Keratinocyte (primary cell): ENCODE measurements around the gene SDR42E2.
A peak's percentile ranks its signal among the peaks of the same experiment; 100 is the strongest.

Experiments
- EZH2 ChIP-seq: IDR thresholded peaks from one replicate; pipeline ENCODE4 v1.6.1; 2012; ENCODE audit warnings: inconsistent platforms, mild to moderate bottlenecking, low read length, moderate library complexity
- TF ChIP-seq, protein P1 (sequence below), 3 experiments: IDR thresholded peaks in 1 of 3; conservative IDR thresholded peaks in 1 of 3; optimal IDR thresholded peaks in 1 of 3; 2 replicates in 2 of 3; 3 replicates in 1 of 3; pipeline versions ENCODE3 to v1.5.1; 2011; ENCODE audit warnings: low read length in 3 of 3, mild to moderate bottlenecking in 3 of 3, moderate library complexity in 2 of 3, control low read depth in 1 of 3, inconsistent platforms in 1 of 3; ENCODE audit not compliant: insufficient read depth in 2 of 3; ENCODE audit errors: extremely low read depth in 1 of 3

GRCh38 chr16:22186517-22186916 is 24.2 kb downstream of the SDR42E2 start:
- TF ChIP-seq, protein P1, sequence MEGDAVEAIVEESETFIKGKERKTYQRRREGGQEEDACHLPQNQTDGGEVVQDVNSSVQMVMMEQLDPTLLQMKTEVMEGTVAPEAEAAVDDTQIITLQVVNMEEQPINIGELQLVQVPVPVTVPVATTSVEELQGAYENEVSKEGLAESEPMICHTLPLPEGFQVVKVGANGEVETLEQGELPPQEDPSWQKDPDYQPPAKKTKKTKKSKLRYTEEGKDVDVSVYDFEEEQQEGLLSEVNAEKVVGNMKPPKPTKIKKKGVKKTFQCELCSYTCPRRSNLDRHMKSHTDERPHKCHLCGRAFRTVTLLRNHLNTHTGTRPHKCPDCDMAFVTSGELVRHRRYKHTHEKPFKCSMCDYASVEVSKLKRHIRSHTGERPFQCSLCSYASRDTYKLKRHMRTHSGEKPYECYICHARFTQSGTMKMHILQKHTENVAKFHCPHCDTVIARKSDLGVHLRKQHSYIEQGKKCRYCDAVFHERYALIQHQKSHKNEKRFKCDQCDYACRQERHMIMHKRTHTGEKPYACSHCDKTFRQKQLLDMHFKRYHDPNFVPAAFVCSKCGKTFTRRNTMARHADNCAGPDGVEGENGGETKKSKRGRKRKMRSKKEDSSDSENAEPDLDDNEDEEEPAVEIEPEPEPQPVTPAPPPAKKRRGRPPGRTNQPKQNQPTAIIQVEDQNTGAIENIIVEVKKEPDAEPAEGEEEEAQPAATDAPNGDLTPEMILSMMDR (optimal IDR thresholded peaks at IDR 0.05 in 1 of 3, IDR thresholded peaks at IDR 0.05 in 1 of 3, conservative IDR thresholded peaks at IDR 0.05 in 1 of 3; ENCODE audit: extremely low read depth in 1 of 3, insufficient read depth in 2 of 3, low read length in 3 of 3), result peak; percentile 14 to 42 (median 31)
- TF ChIP-seq EZH2, result no peak
